ENCODE data around the gene MAPK10.
"Not testable (repeated sequence)": the region's sequence is repeated elsewhere in the genome, so short reads cannot be mapped to it uniquely, and the experiment has no call there.

MAPK10 gene

DNA sequence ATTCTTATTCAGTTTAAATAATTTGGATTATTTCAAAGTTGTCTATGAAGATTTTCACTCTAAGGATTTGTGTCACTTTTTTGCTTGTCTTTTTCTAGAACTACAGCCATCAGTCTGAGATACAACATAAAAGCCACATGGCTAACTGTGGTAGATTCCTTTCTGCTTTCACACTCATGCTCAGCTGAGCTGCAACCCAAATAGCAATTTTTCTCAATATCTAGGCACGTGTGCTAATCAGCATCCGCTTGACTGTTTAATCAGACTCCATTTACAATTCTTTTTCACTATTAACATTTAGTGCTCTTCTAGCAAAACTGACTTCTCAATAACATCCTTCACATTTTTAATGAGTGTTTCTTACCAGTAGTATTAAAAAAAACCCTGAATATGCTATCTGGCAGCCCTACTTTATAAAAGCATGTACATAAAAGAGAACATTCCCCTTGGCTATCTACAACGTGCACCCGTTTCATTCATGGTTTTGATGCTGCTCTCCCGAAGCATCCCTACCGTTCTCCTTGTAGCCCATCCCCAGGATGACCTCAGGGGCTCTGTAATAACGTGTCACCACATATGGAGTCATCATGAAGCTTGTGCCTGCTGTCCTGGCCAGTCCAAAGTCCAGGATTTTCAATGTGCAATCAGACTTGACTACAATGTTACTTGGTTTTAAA, 259.2 kb downstream of the MAPK10 start:
- DNase-seq, result no peak

DNA sequence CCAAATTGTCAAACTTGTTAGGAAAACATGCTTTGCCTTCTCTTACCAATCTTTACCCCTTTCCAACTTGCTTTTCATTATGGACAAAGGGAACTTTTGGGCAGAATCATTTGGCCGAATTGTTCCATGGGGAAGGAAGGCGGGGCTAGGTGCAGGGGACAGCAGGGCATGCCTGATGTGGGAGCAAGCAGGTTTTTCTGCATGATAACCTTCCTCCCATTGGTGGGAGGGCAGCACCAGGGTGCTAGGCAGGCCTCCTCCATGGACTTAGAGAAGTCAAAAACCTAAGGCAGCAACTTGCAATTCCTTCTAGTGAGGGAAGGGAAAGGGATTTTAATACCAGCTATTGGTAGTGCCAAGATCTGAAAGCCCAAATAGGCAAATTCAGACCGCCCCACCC, 260.5 kb downstream of the MAPK10 start:
- DNase-seq, result no peak

DNA sequence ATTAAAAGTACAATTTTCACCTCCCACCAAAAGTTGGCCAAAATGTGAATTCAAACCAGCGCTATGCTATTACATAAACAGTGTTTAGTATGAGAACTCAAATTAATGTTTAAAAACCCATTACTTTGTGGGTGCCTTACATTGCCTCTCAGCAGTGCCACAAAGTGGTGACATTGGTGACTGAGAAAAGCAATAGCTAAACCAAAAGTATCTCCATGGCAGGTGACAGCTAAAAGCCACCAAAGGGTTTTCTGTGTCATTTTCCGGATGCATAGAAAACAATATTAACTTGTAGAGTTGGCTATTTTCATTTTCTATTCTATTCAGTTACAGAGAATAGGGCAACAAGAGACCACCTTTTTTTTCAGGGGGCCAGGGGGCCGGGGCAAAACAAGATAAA, 261.2 kb downstream of the MAPK10 start:
- no peak for DNase-seq

DNA sequence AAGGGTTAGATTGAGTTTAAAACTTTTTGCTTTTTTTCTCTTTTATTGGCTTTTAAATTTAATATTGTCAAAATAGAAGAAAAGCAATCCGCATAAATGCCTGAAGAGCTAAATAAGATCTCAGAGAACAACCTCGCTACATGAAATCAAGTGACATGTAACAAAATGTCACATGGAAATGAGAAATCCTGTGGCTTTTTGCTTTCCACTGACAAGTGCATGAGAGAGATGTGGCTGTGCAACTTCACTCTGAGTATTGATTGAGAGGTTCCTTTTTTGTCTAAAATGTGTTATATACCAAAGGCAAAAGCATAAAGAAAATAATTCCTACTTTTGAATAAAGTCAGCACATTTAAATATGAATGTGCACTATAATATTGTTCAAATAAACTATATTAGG, 263.5 kb downstream of the MAPK10 start:
- DNase-seq, result no peak

DNA sequence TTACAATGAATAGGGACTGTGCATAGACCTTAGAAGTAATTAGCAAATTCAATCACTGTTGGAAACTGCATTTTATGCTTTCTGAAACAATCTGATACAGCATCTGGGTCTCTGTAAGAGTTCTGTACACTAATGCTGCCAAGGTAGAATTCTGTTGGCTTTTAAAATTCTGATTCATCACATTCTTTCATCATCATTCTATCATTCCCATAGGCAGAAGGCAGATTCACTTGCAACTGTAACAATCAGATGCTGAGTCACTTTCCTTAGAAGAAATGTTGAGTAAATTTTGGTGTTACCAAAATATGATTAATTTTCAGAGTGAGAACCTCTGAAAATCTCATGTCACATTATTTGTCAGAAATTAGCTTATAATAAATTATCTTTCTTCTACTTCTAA, 267.2 kb downstream of the MAPK10 start:
- DNase-seq, result no peak

DNA sequence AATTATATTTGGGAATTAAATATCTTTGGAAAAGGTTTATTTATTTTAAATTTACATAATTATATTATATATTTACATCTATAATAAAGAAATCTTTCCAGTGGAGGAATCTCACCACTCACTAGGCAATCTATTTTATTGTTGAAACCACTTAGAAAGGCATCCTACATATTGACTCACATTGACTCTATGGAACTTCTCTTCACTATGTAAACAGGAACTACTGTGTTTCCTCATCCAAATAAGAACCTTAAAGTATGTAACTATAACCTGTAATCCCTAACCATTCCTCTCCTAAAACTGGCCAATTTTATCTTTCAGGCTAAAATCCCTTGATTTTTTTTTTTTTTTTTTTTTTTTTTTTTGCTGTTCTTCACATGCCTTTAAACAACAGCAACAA, 268.7 kb downstream of the MAPK10 start:
- DNase-seq, result no peak

DNA sequence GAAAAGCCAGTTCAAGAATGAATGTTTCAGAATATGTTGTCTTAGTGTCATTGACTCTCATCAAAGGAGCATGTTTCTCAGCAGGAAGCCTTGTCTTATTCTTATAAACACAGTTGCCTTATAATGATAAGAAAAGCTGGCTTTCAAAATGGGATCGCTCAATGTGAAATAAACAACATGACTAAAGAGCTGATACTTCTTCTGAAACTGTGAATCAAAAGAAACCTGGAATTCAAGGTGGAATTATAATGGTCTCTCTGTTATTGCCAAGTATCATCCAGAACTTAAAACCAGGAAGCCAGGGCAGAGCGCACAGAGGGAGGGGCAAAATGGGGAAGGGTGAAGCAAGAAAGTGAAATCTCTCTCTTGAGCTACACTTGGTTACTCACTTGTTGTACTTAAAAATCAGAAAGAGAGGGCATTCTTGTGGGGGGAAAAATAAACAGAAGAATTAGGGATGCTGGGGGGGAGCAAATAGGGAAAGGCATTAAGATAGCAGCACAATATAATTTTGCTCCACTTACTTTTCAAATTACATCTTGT, 270.0 kb downstream of the MAPK10 start:
- DNase-seq, result no peak

DNA sequence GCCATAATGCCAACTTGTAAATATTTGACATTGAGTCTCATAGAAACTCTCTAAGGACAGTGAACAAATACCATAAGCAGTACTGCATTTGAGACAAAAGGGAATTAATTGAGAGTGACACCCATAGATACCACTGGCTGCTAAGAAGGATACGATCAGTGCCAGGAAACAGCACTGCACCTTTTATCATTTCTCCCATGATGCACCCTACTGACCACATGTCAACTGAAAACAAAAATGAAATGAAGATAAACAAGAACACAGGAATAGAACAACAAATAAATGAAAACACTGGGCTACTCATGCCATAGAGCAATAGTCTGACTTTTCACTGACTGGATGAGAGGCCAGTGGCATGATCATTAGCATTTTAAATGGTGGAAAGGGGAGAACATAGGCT, 270.8 kb downstream of the MAPK10 start:
- DNase-seq, result no peak

DNA sequence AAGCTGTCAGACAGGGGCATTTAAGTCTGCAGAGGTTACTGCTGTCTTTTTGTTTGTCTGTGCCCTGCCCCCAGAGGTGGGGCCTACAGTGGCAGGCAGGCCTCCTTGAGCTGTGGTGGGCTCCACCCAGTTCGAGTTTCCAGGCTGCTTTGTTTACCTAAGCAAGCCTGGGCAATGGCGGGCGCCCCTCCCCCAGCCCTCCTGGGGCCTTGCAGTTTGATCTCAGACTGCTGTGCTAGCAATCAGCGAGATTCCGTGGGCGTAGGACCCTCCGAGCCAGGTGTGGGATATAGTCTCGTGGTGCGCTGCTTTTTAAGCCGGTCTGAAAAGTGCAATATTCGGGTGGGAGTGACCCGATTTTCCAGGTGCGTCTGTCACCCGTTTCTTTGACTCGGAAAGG, 284.1 kb downstream of the MAPK10 start:
- not testable (repeated sequence) for DNase-seq

DNA sequence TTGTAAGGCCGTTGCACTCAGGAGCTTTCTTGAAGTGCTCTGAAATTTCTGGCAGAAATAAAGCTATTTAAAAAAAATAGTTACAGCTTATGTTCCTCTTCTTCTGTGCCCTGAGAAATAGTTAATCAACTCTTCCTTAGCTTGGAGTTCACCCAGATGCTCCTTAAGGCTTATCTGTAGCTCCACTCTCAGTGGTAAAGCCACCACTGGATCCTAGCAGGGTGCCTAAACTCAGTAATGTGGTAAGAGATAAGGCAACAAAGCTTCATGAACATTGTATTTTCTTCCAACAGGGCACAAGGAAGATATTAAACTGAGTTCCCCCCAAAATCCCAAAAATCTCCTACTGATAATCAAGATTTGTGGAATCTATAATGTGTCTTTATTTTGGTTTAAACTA, 299.5 kb downstream of the MAPK10 start:
- DNase-seq, result no peak

DNA sequence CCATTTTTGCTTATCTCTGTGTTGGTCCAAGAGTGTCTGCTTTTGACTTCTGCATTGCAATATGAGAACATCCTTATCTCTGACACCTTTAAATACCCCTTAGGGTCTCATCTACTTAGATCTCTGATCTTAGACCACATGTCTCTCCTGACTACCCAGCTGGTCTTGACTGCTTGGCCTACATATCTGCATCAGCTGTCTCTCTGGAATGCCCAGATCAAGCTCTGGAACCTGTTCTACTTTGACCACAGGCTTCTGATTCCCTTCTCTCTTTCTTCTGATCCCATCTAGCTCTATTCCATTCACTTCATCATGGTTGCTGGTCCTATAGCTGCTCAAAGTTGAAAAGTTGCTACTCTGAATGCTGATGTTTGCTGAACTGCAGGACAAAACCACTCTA, 301.2 kb downstream of the MAPK10 start:
- no peak for DNase-seq

DNA sequence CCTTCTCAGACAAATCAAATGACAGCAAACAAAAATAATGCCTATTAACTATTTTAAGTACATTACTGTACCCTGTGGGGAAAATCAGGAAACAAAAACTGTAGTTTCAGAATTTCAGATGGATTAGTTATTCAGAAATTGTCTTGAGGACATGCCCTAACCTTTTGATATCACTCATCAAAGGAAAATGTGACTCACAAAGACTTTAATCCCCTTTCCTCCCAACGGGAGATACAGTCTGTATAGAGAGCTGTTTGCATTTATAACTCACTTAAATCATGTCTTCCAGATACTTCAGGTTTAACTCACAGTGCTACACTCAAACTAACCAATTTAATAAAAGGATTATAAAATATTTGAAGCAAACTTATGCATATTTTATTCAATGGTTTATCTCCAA, 304.0 kb downstream of the MAPK10 start:
- no peak for DNase-seq

DNA sequence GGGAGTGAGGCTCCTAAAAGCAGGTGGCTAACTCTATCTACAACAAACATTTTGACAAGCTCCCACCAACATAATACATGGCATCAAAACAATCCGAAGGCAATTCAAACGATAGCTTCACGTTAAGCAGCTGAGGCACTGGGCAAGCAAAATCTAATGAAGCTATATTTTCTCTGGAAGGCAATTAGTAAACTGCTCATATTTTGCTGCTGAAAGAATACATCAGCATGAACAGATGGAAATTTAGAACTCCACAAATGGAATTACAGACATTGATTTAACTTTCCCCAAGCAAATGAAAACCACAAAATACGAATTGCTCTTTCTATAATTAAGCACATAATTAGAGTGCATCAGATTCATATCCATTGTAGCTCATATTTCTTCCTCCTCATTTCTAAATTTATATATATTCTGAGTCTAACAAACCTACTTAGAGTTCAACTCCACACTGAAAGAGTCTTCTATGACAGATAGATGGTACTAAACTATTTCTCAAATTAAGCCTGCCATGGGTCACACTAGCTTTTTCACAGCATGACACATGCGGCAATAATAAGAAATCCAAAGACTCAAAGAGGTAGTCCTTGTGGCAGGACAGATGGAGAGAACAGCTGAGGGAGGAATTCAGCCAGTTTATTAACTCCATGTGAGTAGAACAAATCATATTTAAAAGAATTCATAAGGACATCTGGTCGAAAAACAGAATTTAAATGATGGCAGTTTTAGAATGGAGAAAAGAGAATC, 305.4 kb downstream of the MAPK10 start:
- no peak for DNase-seq

DNA sequence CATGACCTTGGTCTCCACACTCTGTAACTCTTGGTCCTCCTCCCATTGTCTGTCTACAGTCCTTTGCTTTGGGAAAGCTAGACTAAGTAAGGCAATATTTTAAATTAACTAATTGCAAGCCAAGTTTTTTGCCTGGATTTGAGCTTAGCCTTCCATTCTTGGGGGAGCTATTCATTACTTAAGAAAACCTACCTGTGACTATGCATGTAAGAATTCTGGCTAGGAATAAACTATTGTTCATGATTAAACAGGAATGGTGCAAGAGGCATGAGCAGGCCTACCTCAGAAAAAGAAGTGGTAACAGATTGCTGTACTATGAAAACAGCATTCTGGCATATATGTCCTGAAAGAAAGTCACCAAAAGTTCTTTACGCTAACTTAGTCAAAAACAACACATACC, 309.4 kb downstream of the MAPK10 start:
- no peak for DNase-seq

DNA sequence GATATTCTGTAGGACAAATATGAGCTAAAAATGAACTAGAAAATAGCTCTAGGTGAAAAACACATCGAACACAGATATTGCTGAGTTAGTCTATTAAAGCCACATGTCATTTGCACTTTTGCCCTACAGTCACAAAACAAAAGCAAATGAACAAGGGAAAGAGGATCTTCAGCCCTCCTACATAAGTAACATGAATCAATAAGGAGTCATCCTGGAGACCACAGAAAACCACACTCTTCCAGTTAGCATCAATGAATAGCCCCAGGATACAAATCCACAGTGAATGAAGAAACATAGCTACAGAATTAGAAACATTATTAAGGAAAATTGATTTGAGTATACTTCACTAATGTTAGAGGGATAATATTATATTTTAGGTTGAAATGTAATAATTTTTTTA, 311.4 kb downstream of the MAPK10 start:
- DNase-seq, result no peak

DNA sequence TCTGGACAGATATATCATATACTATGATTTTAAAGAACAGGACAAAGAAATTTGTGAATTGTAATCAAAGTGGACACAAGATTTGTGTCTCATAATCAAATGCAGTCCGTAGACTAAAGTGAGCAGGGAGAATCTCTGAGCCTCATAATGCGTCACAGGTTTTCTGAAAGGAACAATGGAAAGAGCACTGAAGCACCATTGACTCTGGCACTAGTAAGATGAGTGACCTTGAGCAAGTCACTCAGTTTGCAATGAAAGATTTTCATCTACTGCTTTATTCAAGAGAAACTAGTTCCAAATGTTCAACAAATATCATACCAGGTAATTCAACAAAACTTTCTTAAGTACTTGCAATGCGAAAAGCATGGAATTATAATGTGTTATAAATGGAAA, 315.3 kb downstream of the MAPK10 start:
- no peak for DNase-seq

DNA sequence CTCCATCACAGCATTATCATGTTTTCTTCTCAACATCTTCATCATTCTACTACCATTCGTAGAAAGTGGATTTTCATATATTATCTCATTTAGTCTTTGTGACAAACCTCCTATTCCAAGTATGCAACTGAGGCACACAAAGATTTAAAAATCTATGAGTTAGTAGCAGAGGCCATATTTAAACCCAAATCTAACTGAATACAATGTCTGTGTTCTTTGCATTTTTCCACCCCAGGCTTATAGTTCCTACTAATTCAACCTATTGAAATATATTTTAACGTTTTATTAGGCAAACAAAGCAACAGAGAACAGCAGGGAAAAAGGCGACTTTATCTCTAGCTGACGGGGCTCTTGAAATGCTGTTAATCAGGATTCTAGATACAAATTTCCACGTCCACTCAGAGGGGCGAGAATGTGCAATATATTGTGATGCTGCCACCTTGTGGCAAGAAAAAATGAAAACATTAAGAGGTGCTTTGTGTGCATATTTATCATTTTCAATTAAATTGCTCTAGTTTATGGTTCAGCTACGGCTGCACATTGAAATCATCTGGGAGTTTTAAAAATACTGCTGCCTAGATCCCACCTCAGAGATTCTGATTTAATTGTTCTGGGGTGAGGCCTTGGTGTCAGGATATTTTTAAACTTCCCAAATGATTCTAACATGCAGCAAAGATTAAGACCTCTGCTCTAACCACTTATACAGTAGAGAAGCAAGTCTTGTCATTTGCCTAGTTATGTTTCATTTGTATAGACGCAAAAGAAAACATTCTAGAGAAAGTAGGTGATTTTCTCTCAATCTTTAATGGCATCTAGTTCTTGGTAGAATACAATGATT, 315.9 kb downstream of the MAPK10 start:
- no peak for DNase-seq

DNA sequence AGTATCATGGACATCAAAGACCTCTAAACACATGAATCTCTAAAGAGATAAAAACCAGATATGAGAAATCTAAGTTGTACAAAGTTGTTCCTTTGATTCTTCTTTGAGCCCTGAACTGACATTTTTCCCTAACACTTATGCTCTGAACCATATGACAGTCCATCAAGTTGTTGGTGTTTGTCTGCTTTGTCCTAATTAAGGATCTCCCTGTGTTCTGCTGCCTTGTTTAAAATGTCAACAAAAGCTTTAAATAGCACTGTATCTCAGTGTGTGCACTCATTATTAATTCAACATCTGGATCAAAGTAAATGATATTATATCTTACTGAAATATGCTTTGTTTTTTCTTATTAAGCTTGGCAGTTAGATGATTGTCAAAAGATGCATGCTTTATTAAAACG, 321.8 kb downstream of the MAPK10 start:
- DNase-seq, result no peak

DNA sequence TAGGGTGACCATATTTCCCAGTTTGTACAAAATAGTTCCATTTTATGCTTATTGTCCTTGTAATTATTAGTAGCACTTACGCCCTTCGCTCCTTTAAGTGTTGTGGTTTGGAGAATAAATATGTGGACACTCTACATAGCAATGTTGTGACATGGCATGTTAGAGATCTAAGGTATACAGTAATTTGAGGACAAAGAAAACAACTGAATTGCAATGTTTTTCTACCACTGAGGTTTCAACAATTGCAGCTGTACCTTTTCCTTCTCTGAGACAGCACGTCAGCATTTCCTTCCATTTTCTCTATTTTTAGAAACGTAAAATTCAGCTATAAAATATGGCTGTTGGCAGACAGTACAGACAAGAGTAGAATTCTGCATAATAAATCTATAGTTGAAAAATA, 323.1 kb downstream of the MAPK10 start:
- DNase-seq, result no peak

DNA sequence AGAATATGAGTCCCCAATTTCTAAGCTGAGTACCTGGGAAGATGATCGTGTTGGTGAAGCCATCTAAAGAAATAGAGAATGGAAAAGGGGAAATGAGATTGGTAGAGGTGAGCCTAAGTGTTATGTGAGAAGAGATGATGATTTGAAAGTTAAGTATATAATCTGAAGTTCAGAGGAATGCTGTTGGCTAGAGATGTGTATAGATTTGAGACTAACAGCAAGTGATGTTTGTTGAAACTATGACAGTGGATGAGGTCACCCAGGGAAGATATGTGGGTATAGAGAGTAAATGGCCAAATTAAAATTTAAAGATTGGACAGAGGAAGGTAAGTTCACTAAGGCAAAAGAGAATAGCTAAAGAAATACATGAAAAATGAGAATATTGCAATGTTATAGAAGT, 324.2 kb downstream of the MAPK10 start:
- no peak for DNase-seq

DNA sequence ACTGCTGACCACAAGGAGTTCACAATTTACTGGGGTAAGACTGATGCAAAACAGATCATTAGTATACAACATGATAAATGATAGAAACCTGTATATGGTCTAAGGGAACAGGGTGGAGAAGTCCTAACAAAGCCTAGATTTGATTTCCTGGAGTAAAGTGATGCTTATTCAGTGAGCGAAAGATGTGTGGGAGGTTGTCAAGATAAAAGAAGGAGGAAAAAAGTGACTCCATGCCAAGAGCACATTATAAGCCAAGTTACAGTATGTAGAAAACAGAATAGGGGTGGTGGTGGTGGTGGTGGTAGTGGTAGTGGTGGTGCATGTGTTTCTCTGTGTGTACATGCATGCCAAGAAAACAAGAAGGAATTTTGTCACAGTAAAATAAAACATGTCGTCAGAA, 325.2 kb downstream of the MAPK10 start:
- no peak for DNase-seq

DNA sequence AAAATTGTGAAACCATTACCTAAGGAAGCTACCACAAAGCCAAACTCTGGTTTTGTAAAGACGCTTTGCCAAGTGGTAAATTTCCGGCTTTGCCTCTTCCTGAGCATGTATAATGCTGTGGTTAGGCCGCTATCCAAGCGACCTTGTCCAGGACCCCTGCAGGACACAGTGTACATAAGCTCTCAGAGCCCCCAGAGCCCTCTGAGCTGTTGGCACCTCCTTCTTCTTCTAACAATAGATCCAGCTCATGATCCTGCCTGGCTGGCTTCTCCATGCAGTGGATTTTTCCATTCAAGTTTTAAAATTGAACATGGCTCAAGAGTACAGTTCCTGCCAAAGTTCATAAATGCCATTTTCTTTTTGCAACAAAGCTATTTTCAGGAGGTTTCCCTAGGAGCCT, 326.7 kb downstream of the MAPK10 start:
- no peak for DNase-seq

DNA sequence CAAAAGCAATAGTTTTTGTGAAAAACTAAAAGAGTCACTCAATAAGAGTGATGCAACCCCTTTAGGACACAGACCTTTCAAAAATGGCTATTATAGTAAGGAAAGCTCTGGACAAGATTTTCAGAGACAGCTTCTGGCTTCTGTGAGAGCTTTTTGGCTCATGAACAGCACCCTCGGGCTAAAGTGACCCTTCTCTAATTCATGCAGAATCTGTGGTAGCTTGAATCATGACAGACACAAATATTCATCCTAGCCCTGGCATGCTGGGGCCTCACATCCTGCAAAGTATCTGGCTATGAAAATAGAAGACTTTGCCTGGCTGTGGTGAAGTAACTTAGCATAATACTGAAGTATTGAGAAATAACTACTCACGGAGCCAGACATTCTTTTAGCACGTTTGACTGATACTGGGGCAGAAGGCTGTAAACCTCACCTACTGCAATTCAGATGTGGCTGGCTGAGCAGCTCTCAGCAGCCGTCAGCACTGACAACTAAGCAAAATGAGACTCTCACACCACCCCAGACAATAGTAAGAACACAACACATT, 327.3 kb downstream of the MAPK10 start:
- DNase-seq, result no peak
